ENCODE results near the gene PNKP.

PNKP gene

GRCh38 chr19:49890349-49891311 is 23.3 kb upstream of the PNKP start:
- peak; percentile 69 for DNase-seq (ENCODE audit: low spot score)

DNA sequence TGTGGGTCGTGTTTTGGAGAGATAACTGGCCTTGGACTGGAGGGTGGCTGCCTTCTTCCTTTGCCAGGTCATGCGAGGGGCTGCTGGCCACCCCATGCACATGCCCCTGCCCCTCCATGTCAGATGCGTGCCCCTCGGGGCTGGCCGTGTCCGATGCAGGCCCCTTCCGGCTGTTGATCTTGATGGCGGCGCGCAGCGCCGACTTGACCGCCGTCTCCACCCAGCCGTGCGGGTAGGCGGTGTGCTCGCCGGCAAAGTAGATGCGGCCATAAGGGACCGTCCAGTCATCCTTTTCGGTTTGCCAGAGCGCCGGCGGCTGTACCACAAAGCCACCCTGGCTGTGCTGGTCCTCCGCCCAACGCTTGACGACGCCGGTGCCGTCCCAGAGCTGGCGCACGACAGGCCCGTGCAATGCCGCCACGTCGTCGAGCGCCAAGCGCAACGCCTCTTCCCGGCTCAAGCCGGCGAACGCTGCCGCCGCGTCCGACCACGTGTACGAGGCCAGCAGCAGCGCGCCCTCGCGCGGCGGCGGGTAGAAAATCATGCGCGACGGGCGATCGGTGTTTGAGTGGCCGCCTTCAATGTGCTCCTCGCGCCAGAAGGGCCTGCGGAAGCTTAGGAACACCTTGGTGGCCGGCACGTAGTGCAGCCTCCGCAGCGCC is 22.4 kb upstream of the PNKP start:
- peak; percentile 71 for DNase-seq (ENCODE audit: low spot score)

DNA sequence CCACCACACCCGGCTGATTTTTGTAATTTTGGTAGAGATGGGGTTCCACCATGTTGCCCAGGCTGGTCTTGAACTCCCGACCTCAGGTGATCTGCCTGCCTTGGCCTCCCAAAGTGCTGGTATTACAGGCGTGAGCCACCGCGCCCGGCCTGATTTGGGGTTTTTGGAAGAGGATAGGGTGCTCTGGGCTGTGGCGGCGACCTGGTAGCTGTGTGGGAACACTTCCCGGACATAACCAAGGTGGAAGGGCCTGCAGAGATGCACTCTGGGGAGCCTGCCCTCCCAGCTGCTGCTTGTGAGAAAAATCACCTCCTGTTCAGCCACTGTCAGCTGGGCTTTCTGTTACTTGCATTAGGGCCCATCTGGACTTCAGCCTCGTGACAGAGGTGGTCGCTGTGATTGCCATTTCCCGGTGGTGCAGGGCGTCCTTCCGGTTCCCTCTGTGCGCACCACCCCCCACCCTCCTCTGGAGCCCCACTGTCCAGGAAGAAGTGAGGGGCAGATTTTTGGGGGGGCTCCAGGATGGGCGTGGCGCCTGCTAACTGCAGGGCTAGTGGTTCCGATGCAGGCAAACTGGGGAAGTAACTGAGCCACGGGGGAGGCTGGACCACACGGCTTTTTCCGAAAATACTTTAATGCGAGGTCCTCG is 21.8 kb upstream of the PNKP start:
- DNase-seq (ENCODE audit: low spot score), result no peak

GRCh38 chr19:49888510-49888824 is 21.1 kb upstream of the PNKP start:
- DNase-seq (ENCODE audit: low spot score), result no peak

- DNase-seq (ENCODE audit: low spot score), result no peak
Observed at GRCh38 chr19:49887665-49888509, 20.5 kb upstream of the PNKP start.

DNA sequence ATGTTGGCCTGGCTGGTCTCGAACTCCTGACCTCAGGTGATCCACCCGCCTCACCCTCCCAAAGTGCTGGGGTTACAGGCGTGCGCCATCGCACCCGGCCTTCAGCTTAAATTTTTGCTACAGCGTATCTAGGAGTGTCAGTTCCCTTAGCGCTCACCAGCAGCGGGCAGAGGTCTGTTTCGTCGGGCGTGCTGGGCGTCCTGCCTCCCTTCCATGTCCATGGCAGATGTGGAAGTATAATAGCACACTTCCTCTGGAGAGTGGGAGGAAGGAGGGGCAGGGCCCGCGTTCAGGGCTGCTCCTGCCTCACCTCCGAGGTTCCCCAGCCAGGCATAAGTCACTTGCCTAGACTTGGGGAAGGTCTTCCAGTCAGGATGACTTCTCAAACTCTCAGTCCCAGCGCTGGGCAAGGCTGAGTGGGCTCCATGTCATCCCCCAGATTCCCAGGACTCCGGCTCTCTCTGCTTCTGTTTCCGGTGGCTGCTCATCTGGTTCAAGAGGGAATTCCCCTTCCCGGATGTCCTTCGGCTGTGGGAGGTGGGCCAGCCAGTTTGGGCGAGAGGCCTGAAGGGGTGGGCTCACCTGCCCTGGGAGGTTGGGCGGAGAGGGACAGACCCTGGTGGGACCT is 19.8 kb upstream of the PNKP start:
- DNase-seq (ENCODE audit: low spot score), result no peak

GRCh38 chr19:49884760-49885159 is 17.4 kb upstream of the PNKP start:
- no peak for DNase-seq (ENCODE audit: low spot score)

DNA sequence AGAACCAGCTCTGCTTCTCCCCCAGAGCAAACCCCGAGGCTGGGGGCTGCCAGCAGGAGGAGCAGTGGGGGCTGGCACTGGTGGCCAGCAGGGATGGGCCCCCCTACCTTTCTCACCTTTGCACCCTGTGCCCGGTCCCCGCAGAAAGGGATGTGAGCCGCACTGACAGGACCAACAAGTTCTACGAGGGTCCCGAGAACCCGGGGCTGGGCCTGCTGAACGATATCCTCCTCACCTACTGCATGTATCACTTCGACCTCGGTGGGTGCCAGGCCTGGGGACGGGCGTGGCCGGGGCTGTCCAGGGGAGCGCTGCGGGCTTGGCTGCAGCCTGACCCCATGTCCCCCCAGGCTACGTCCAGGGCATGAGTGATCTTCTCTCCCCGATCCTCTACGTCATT is 16.7 kb upstream of the PNKP start:
- DNase-seq (ENCODE audit: low spot score), result no peak

DNA sequence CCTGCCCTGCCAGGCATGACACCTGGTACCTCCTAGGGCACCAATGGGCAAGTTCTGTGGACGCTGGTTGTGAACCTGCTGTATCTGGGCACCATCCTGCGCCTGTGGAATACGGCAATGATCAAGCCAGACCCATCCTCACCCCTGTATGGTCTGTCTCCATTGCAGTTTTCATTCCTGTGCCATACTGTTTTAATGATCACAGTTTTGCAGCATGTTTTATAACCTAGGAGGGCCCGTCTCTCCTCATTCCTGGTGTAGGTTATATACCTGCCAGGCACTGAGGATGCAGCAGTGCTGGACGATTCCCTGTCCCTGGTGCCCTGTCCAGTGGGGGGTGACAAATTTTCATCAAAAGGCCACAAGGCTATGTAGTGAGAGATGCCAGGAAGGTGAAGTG is 15.7 kb upstream of the PNKP start:
- no peak for DNase-seq (ENCODE audit: low spot score)

DNA sequence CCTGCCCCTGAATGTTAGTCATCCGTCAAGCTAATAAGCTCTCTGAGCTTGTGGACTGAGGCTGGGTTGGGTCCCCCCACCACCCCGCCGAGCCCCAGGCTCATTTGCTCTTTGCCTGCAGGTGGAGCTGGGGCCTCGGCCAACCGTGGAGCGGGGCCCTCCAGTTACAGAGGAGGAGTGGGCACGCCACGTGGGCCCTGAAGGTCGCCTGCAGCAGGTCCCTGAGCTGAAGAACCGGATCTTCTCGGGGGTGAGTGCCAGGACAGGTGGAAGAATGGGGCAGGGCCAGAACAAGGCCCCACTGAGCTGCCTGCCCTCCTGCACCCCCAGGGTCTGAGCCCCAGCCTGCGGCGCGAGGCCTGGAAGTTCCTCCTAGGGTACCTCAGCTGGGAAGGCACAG is 15.3 kb upstream of the PNKP start:
- DNase-seq (ENCODE audit: low spot score), result no peak

GRCh38 chr19:49881672-49882394 is 14.5 kb upstream of the PNKP start:
- no peak for DNase-seq (ENCODE audit: low spot score)

GRCh38 chr19:49881186-49881585 is 13.8 kb upstream of the PNKP start:
- no peak for DNase-seq (ENCODE audit: low spot score)

- no peak for DNase-seq (ENCODE audit: low spot score)
Observed at GRCh38 chr19:49880162-49880869, 12.9 kb upstream of the PNKP start.

DNA sequence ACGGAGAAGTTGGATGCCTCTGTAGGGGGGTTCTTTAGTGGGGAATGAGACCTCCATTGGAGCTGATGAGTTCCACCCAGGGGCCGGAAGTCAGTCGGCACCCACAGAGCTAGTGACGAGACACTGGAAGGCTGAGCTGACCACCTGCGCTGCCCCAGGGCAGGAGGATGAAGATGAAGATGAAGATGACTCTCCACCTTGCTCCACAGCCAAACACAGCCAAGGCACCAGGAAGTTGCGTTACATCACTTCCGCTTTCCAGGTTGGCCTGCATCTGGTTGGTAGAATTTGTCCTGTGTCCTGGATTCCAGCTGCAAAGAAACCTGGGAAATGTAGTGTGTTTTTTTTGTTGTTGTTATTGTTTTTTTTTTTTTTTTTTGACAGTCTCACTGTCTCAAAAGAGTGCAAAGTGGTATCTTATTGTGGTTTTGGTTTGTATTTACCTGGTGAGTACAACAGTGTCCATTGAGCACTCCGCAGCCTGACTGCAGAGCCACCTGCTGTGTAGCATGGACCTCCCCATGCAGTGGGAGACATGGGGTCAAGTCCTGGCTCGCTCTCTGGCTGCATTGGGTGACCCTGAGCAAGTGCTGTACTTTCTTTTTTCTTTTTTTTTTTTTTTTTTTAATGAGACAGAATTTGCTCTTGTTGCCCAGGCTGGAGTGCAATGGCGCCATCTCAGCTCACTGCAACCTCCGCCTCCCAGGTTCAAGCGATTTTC is 12.0 kb upstream of the PNKP start:
- no peak for DNase-seq (ENCODE audit: low spot score)

DNA sequence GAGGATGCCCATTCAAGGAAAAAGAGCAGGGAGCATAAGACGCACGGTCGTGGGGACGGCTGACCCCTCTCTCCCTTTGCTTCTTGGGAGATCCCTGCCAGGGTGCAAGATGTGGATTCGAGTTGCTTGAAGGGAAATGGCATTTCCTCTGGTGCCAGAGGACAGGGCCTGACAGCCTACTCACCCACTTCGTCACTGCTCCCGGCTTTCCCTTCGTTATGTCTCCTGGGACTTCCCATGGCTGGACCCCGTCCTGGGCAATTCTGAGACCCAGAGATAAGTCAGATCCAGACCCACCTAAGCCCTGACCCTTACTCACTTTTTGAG is 11.3 kb upstream of the PNKP start:
- no peak for DNase-seq (ENCODE audit: low spot score)

GRCh38 chr19:49877879-49878743 is 10.7 kb upstream of the PNKP start:
- peak; percentile 98 for DNase-seq (ENCODE audit: low spot score)

DNA sequence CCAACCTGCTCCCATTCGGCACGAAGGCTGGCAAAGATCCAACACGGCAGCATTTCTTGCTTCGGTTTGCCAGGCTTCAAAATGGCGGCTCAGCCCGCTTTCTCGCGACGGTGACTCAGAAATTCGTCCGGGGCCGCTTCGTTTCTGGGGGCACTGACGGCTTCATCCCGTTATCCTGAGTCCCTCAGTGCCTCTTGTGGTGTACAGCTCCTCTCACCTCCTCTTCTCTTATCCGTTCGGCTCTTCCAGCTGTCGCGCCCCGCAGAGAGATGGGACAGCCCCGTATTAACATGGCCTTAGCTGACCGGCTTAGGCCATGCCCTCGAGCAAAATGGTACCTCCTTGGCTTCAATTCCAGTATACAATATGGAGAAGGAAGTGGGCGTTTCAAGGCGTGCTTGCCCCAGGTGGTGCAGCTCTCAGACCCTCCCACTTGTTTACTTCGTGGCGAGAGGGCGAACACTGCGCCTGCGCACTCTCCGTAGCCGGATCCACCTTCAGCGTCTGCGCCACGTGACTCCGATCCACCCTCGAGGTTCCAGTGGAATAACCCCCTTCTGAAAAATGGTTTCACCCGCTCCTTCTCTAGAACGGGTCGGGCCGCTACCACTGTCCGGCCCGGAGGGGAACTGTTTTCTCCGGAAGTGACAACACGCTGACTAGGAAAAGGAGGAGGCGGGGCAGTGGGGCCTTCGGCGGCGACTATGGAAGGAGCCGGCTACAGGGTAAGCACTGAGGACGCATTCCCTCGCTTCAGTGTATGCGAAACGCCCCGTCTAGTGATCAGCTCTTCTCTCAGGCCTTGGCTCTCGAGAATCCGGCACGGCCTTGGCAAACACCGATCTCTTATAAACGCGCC is 9.9 kb upstream of the PNKP start, which contains the start of the genes AKT1S1 and TBC1D17:
Gene AKT1S1, minus strand, starts transcription at position 336 of the 859 bp plus-strand sequence. CDS start 4,060 bp downstream, outside the sequence.
Gene TBC1D17, plus strand, starts transcription at position 683 of the 859 bp plus-strand sequence. Its CDS starts 22 bp downstream, at position 705.
- peak; percentile 100 for DNase-seq (ENCODE audit: low spot score)

Measured in CD4-positive, alpha-beta T cell treated with Interleukin-6 at 100 ng/mL for 8 hours (primary cell).